GM10248 (cell line): ENCODE measurements around the gene DNAJA1.
"Not testable (repeated sequence)": the region's sequence is repeated elsewhere in the genome, so short reads cannot be mapped to it uniquely, and the experiment has no call there.

Source experiments
- CTCF ChIA-PET: fragments of 300-600 bp; sonication (Branson Sonifier 250); formaldehyde crosslinking; extraction: SDS; loops from one replicate; lab custom pipeline; 2021; ENCODE audit warnings: antibody characterized with exemption; lab: Yijun Ruan, JAX
- POLR2A ChIA-PET: fragments of 350-650 bp; sonication (Branson Sonifier 250); formaldehyde crosslinking; extraction: SDS; loops from one replicate; lab custom pipeline; 2020; ENCODE audit warnings: antibody characterized with exemption; lab: Yijun Ruan, JAX
- DNase-seq: peaks from one replicate; pipeline ENCODE4 v3.0.0; 2012; ENCODE audit errors: extremely low spot score
- TF ChIP-seq, protein P1 (sequence below): IDR thresholded peaks from 2 replicates; pipeline ENCODE4 v1.5.1; 2012; ENCODE audit warnings: mild to moderate bottlenecking, low read depth; ENCODE audit errors: extremely low read depth, missing control alignments, control extremely low read depth

The DNAJA1 gene

DNA sequence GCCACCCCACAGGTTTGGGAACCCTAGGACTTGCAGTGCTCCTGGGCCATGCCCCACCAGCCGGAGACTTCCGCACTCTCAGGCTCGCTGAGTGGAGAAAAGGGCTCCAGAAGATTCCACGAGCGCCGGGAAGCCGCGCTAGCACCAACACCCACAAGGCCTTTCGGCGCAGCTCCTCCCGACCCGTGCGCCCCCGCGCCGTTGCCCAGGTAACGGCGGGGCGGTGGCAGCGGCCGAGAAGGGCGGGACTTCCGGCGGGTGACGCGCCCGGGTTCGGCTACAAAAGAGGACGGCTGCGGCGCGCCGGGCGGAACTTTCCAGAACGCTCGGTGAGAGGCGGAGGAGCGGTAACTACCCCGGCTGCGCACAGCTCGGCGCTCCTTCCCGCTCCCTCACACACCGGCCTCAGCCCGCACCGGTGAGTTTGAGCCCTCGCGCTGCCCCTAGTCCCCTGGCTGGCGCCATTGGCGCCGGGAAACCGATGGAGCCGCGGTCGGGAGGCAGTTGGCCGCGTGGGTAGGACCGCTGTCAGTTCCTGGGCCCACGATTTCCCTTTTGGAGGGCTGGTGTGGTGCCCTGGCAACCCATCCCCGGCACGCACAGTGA, at the start of gene DNAJA1:
TSS of gene DNAJA1 (plus strand) at position 308 of the 606 bp plus-strand sequence. CDS start 1,212 bp downstream, outside the sequence.
- TF ChIP-seq, protein P1, sequence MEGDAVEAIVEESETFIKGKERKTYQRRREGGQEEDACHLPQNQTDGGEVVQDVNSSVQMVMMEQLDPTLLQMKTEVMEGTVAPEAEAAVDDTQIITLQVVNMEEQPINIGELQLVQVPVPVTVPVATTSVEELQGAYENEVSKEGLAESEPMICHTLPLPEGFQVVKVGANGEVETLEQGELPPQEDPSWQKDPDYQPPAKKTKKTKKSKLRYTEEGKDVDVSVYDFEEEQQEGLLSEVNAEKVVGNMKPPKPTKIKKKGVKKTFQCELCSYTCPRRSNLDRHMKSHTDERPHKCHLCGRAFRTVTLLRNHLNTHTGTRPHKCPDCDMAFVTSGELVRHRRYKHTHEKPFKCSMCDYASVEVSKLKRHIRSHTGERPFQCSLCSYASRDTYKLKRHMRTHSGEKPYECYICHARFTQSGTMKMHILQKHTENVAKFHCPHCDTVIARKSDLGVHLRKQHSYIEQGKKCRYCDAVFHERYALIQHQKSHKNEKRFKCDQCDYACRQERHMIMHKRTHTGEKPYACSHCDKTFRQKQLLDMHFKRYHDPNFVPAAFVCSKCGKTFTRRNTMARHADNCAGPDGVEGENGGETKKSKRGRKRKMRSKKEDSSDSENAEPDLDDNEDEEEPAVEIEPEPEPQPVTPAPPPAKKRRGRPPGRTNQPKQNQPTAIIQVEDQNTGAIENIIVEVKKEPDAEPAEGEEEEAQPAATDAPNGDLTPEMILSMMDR, result no peak
- ChIA-PET POLR2A (interaction anchor here (0.5 to 4.6 kb wide), 40 partner anchors 9 to 1140 kb away, joined by 3 to 68 read pairs (median 4); partner anchors contain the start of genes APTX, B4GALT1, BAG1 and CHMP5), CTCF (interaction anchor here (1.2 kb wide), 1 partner anchor 445 kb away, joined by 3 read pairs; no protein-coding TSS in a partner anchor)
- DNase-seq, result peak; percentile 97

DNA sequence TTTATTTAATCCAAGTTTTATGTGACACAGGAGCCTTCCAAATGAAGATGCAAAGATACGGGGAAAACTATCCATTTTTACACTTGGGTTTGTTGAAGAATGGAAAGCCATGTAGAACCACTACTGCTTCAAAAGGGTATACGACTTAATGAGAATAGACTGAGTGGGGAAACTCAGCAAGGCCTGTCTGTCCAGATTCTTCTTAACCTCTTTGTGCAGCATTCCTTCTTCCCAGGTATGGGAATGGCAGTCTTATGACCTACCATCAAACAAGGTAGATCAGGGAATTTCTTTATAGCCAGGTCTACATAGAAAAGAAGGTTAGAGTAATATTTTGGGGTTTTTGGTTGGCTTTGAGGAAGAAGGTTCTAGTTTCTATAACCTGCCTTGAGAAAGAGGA, 47.0 kb upstream of the DNAJA1 start:
- TF ChIP-seq, protein P1, result no peak
- POLR2A ChIA-PET, result no interaction called here
- CTCF ChIA-PET, result interaction anchor here (1.0 to 15.4 kb wide), 4 partner anchors 10 to 600 kb away, joined by 3 to 168 read pairs (median 10); no protein-coding TSS in a partner anchor
- DNase-seq, result no peak

DNA sequence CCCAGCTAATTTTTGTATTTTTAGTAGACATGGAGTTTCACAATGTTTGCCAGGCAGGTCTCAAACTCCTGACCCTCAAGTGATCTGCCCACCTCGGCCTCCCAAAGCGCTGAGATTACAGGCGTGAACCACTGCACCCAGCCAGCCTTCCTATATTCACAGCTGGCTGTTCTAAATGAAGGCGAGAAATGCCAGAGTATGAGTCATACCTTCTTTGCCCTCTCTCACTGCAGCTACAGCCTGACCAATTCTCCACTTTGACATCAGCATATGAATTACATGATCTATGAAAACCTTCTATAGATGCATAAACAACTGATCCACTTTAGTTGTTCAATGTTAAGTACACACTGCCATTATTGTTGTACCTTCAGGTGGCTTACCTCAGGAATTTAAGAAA, 38.1 kb upstream of the DNAJA1 start:
- TF ChIP-seq, protein P1, result no peak
- no peak for DNase-seq
- POLR2A ChIA-PET, result no interaction called here
- CTCF ChIA-PET, result interaction anchor here (1.2 to 2.4 kb wide), 4 partner anchors 11 to 608 kb away, joined by 3 to 11 read pairs (median 4); no protein-coding TSS in a partner anchor

DNA sequence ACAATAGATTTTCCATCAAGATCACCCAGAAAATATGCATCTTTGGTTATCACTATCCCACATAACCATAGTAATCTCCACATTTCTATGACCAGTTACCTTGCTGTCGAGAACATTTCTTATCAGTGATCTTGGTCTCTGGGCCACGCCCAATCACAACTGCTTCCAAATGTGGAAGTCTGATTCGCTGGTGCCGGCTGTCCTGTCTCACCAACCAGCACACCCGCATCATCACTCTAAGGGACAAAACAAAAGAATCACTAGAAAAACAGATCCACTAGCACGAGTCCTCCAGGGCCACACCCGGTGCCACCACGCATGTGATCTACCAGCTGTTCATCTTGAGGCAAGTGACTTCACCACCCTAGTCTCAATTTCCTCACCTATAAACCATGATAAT, 35.4 kb upstream of the DNAJA1 start:
- TF ChIP-seq, protein P1, result no peak
- ChIA-PET CTCF (no interaction called here), POLR2A (no interaction called here)

DNA sequence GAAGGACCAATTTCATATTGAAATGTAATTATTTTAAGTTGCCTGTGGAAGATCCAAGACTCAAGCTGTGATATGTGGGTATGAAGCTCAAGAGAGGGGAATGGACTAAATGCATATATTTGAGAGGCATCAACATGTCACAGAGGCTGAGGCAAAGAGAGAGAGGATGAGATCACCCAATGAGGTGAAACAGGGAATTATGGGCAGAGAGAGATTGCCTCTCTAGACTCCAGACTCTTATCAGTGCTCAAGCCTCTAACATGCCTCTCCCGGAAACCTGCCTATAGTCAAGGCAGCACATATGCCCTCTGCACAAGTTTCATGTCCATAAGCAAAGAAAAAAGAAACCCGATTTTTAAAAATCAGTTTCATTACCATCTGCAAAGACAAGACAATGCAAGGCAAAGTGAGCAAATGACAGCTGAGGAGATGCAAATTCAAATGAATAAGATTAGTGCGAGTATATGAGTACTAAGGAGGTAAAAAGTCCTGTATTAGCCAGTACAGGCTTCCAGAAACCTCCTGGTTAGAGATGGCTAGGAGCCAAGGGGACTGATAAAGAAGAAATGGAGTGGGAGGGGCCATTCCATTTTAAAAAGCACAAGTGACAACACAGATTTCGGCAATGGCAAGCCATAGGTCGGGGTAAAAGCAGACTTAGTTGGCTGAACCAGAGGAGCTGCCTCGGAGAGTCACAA, 33.0 kb upstream of the DNAJA1 start:
- POLR2A ChIA-PET, result no interaction called here
- DNase-seq, result no peak
- TF ChIP-seq, protein P1, result no peak
- CTCF ChIA-PET, result interaction anchor here (0.7 to 1.1 kb wide), 2 partner anchors 13 to 613 kb away, joined by 3 read pairs; no protein-coding TSS in a partner anchor

More for the DNA sequence above, 35.4 kb upstream of the DNAJA1 start:
- no peak for DNase-seq

DNA sequence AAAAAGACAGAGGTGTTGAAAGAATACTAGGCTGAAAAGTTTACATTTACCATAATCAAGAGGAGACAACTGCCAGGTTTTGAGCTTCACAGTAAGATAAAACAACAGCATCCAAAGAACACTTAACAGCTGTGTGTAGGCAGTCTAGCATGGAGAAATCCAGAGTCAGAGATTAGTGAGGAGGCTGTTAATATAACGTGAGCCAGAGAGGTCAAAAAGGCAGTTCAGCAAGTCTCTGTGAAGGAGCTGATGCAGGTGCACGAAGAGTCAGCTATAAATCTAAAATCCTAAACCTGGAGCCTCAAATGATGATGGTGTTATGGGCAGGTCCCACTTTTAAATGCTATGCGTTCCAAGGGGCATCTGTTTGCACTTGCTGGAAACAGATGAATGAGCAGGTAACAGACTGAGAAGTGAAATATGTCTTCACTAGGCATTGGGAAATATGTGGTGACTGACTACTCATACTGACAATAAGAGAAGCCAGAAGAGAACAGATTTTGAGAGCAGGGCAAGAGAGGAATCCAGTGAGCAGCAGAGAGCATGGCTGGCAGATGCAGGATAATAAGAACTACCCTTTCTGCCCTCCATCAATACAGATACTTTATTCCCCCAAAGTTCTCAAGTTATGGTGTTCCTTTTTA, 32.4 kb upstream of the DNAJA1 start:
- CTCF ChIA-PET, result interaction anchor here (0.7 to 1.1 kb wide), 2 partner anchors 12 to 613 kb away, joined by 3 read pairs; no protein-coding TSS in a partner anchor
- TF ChIP-seq, protein P1, result no peak
- DNase-seq, result no peak
- POLR2A ChIA-PET, result no interaction called here

DNA sequence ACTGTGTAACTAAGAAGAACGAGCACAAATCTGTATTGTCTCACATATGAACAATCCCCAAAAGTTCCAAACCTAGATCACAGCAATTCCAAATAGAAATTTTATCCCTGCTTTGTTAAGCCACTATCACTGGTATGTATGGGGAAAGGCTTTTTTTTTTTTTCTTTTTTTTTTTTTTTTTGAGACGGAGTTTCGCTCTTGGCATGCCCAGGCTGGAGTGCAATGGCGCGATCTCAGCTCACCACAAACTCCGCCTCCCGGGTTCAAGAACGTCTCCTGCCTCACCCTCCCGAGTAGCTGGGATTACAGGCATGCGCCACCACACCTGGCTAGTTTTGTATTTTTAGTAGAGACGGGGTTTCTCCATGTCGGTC, 24.4 kb upstream of the DNAJA1 start:
- CTCF ChIA-PET, result interaction anchor here (1.1 to 2.3 kb wide), 3 partner anchors 9 to 622 kb away, joined by 3 to 8 read pairs (median 4); no protein-coding TSS in a partner anchor
- POLR2A ChIA-PET, result interaction anchor here (5.2 kb wide), 1 partner anchor 25 kb away, joined by 45 read pairs; the partner anchor contains the start of gene DNAJA1
- not testable (repeated sequence) for DNase-seq

DNA sequence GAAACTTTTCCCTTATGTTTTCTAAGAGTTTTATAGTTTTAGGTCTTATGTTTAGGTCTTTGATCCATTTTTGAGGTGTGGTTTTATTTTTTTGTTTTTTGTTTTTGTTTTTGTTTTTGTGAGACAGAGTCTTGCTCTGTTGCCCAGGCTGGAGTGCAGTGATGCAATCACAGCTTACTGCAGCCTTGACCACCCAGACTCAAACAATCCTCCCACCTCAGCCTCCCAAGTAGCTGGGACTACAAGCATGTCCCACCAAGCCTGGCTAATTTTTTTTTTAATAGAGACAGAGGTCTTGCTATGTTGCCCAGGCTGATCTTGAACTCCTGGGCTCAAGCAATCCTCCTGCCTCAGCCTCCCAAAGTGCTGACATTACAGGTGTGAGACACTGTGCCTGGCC, 19.7 kb upstream of the DNAJA1 start:
- DNase-seq, POLR2A ChIA-PET: not testable (repeated sequence)
- CTCF ChIA-PET, result interaction anchor here (0.9 to 1.6 kb wide), 2 partner anchors 9 to 13 kb away, joined by 3 read pairs; no protein-coding TSS in a partner anchor
